Measurements from ENCODE around the gene GPRASP1. TPM values are rescaled to one million over a fixed set of nuclear protein-coding genes. Genes with fewer than 3 reads are reported as not detected.
"Not testable (repeated sequence)": the region's sequence is repeated elsewhere in the genome, so short reads cannot be mapped to it uniquely, and the experiment has no call there.

The GPRASP1 gene
- total and polyA plus RNA-seq, 2 of the 13 experiments (the other 11 are each of a cell fraction or from before 2014, with no cell fraction given): 0.38 to 1.4 TPM

- TF ChIP-seq ZNF597 (CRISPR knock-in tag; IDR thresholded peaks at IDR 0.05): no peak
Observed at GRCh38 chrX:102659790-102660757, 8.8 kb downstream of the GPRASP1 start (continued).

GRCh38 chrX:102663820-102664219 is 12.5 kb downstream of the GPRASP1 start:
- FAIRE-seq; in situ Hi-C loops (cut with HindIII; ENCODE audit: extremely low pct_ligation_motif_present, low pct_unique_long_range_greater_than_20kb); ATAC-seq; POLR2A ChIA-PET; H3K36me3 ChIP-seq (replicated peaks in 1 of 2; ENCODE audit: control insufficient read depth in 1 of 2, insufficient read depth in 2 of 2, low read length in 2 of 2); CTCF ChIA-PET (ENCODE audit: low intra/inter-chr PET ratio, low total read pairs); H3K4me2 ChIP-seq (ENCODE audit: low read depth, low read length); H3K4me1 ChIP-seq (ENCODE audit: insufficient read depth, low read length); H3K9me3 ChIP-seq (ENCODE audit: low read length); BruUV-seq (replicated peaks); H2AFZ ChIP-seq (ENCODE audit: low read length); H3K4me3 ChIP-seq (replicated peaks in 1 of 3; ENCODE audit: insufficient read depth in 1 of 3, low read depth in 2 of 3, low read length in 3 of 3); intact Hi-C loops (cut with micrococcal nuclease; ENCODE audit: unreplicated experiment); DNase-seq (ENCODE audit: low spot score); H3K9ac ChIP-seq (ENCODE audit: insufficient read depth, low read depth, low read length); H4K20me1 ChIP-seq (ENCODE audit: insufficient read depth, low read length); H3K27ac ChIP-seq (ENCODE audit: extremely low read length, insufficient read depth, low read length); H3K27me3 ChIP-seq (ENCODE audit: control insufficient read depth in 1 of 2, insufficient read depth in 2 of 2, low read length in 2 of 2); H3K79me2 ChIP-seq (ENCODE audit: insufficient read depth, low read length): not testable (repeated sequence)
- 97% methylated on average over 4 of the region's 4 CpGs for WGBS (ENCODE audit: low lambda C conversion rate)

DNA sequence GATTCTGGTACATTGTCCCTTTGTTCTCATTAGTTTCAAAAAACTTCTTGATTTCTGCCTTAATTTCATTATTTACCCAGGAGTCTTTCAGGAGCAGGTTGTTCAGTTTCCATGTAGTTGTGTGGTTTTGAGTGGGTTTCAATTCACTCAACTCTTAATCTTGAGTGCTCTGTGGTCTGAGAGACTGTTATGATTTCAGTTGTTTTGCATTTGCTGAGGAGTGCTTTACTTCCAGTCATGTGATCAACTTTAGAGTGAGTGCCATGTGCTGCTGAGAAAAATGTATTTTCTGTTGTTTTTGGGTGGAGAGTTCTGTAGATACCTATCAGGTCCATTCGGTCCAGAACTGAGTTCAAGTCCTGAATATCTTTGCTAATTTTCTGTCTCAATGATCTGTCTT is 15.8 kb downstream of the GPRASP1 start:
- H3K36me3 ChIP-seq (replicated peaks in 1 of 2; ENCODE audit: control insufficient read depth in 1 of 2, insufficient read depth in 2 of 2, low read length in 2 of 2); DNase-seq (ENCODE audit: low spot score); H2AFZ ChIP-seq (ENCODE audit: low read length); in situ Hi-C loops (cut with HindIII; ENCODE audit: extremely low pct_ligation_motif_present, low pct_unique_long_range_greater_than_20kb); H3K9ac ChIP-seq (ENCODE audit: insufficient read depth, low read depth, low read length); H3K4me2 ChIP-seq (ENCODE audit: low read depth, low read length); H3K4me1 ChIP-seq (ENCODE audit: insufficient read depth, low read length); H3K4me3 ChIP-seq (replicated peaks in 1 of 3; ENCODE audit: insufficient read depth in 1 of 3, low read depth in 2 of 3, low read length in 3 of 3); BruUV-seq (replicated peaks); ATAC-seq; H4K20me1 ChIP-seq (ENCODE audit: insufficient read depth, low read length); CTCF ChIA-PET (ENCODE audit: low intra/inter-chr PET ratio, low total read pairs); H3K79me2 ChIP-seq (ENCODE audit: insufficient read depth, low read length); intact Hi-C loops (cut with micrococcal nuclease; ENCODE audit: unreplicated experiment); H3K27me3 ChIP-seq (ENCODE audit: control insufficient read depth in 1 of 2, insufficient read depth in 2 of 2, low read length in 2 of 2); H3K27ac ChIP-seq (ENCODE audit: extremely low read length, insufficient read depth, low read length); H3K9me3 ChIP-seq (ENCODE audit: low read length): not testable (repeated sequence)
- POLR2A ChIA-PET: interaction anchor here (2.3 kb wide), 1 partner anchor 7 kb away, joined by 8 read pairs; no protein-coding TSS in a partner anchor
- 71% methylated on average over 1 of the region's 1 CpG for WGBS (ENCODE audit: low lambda C conversion rate)
- FAIRE-seq: peak; percentile 39
